ENCODE results near the gene EFHC1. TPM values are rescaled to one million over a fixed set of nuclear protein-coding genes. Genes with fewer than 3 reads are reported as not detected.

EFHC1 gene
- total RNA-seq, 1 donor from 2014 or later, result 33.8 TPM

DNA sequence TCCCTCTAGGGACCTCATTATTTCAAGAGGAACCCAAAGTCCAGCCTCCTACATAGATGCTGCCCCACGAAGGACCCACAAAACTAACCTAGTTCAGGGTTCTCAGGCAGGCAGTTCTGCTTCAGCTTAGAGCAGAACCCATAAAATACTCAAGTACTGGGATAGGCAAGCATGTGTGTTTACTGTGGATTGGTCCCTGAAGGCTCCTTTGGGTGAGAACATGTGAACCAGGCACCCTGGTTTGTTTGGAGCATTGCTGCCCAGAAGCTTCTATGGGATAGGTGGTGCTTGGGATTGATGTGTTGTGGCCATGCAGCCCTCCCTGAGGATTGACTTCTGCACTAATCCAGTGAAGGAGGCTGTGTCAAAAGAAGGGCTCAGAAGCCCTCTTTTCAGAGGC lies 14.9 kb upstream of the EFHC1 start:
- H3K27ac Mint-ChIP-seq (ENCODE audit: unreplicated experiment), result no peak overlapping the region
- no peaks in the 10 kb centered on the region for H3K27me3 Mint-ChIP-seq (ENCODE audit: unreplicated experiment)
- H3K36me3 Mint-ChIP-seq (ENCODE audit: unreplicated experiment), result peaks cover 14% of the 10 kb centered on the region
- no peaks in the 10 kb centered on the region for H3K9me3 Mint-ChIP-seq (ENCODE audit: unreplicated experiment)
- no peak overlapping the region for H3K4me3 Mint-ChIP-seq (ENCODE audit: unreplicated experiment)
- TF ChIP-seq, protein P1, sequence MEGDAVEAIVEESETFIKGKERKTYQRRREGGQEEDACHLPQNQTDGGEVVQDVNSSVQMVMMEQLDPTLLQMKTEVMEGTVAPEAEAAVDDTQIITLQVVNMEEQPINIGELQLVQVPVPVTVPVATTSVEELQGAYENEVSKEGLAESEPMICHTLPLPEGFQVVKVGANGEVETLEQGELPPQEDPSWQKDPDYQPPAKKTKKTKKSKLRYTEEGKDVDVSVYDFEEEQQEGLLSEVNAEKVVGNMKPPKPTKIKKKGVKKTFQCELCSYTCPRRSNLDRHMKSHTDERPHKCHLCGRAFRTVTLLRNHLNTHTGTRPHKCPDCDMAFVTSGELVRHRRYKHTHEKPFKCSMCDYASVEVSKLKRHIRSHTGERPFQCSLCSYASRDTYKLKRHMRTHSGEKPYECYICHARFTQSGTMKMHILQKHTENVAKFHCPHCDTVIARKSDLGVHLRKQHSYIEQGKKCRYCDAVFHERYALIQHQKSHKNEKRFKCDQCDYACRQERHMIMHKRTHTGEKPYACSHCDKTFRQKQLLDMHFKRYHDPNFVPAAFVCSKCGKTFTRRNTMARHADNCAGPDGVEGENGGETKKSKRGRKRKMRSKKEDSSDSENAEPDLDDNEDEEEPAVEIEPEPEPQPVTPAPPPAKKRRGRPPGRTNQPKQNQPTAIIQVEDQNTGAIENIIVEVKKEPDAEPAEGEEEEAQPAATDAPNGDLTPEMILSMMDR (IDR thresholded peaks at IDR 0.05), result no peak
- peaks cover 3% of the 10 kb centered on the region for H3K4me1 Mint-ChIP-seq (ENCODE audit: unreplicated experiment)
- no peak for DNase-seq (ENCODE audit: extremely low spot score, unreplicated experiment)

DNA sequence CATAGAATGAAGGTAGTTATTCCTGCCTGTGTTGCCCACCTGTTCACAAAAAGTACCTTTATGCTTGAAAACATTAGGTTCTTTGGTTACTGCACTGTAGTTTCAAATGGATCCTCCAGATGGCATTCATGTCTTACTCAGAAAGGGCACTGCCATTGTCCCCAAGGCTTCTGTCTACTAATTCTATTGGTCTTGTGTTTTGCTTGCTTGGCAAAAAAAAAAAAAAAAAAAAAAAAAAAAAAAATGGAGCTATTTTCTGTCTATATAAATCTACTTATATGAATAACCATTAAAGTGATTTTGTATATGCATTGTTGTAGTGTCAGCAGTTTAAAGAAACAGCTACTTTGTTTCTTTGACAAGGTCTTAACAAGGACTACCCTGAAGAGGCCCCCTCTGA lies 12.7 kb upstream of the EFHC1 start:
- Mint-ChIP-seq H3K4me3 (ENCODE audit: unreplicated experiment) (no peak overlapping the region), H3K36me3 (ENCODE audit: unreplicated experiment) (peaks cover 14% of the 10 kb centered on the region), H3K27ac (ENCODE audit: unreplicated experiment) (no peak overlapping the region), H3K4me1 (ENCODE audit: unreplicated experiment) (peaks cover 24% of the 10 kb centered on the region), H3K27me3 (ENCODE audit: unreplicated experiment) (no peaks in the 10 kb centered on the region), H3K9me3 (ENCODE audit: unreplicated experiment) (no peaks in the 10 kb centered on the region)
- no peak for DNase-seq (ENCODE audit: extremely low spot score, unreplicated experiment)
- TF ChIP-seq, protein P1 (IDR thresholded peaks at IDR 0.05), result peak; percentile 70

DNA sequence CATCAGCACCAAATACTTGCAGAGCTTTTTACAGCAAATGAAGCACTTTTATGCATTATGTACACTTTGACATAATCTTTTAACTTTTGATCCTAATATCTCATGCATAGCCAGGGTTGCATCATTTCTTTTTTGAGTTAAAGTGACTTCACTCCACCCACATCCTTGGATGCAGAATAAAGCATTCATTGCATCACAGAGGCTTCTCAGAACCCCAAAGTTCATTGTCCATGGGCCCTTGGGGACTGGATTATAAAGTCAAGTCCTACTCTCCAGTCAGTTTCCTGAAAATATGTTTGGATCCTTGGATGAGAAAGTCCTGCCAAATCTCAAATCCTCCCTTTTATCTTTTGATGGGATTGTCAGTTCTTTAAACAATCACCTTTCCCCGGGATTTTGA lies 10.6 kb upstream of the EFHC1 start:
- DNase-seq (ENCODE audit: extremely low spot score, unreplicated experiment), result no peak
- Mint-ChIP-seq H3K27ac (ENCODE audit: unreplicated experiment) (no peak overlapping the region), H3K36me3 (ENCODE audit: unreplicated experiment) (peaks cover 2% of the 10 kb centered on the region), H3K4me1 (ENCODE audit: unreplicated experiment) (peaks cover 27% of the 10 kb centered on the region), H3K4me3 (ENCODE audit: unreplicated experiment) (no peak overlapping the region), H3K9me3 (ENCODE audit: unreplicated experiment) (no peaks in the 10 kb centered on the region), H3K27me3 (ENCODE audit: unreplicated experiment) (no peaks in the 10 kb centered on the region)
- TF ChIP-seq, protein P1 (IDR thresholded peaks at IDR 0.05), result no peak

DNA sequence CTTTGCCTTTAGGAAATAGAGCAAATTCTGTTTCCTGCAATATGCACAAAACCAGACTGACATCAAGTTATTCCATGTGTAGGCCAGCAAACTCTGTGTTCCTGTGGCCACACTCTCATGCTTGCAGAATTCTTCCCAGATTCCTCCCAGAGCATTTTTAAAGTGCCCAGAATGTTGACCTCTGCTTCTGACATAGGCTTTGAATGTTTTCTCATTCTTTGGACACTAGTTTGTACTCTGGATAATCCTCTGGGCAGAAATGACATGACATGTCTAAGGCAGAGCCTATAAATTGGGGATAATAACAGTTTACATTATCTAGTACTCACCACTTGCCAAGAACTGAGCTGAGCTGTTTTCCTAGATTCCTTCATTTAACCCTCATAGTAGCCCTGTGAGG lies 9.2 kb upstream of the EFHC1 start:
- H3K36me3 Mint-ChIP-seq (ENCODE audit: unreplicated experiment), result no peaks in the 10 kb centered on the region
- H3K4me1 Mint-ChIP-seq (ENCODE audit: unreplicated experiment), result peaks cover 40% of the 10 kb centered on the region
- no peak for DNase-seq (ENCODE audit: extremely low spot score, unreplicated experiment)
- no peaks in the 10 kb centered on the region for H3K9me3 Mint-ChIP-seq (ENCODE audit: unreplicated experiment)
- TF ChIP-seq, protein P1 (IDR thresholded peaks at IDR 0.05), result no peak
- no peak overlapping the region for H3K4me3 Mint-ChIP-seq (ENCODE audit: unreplicated experiment)
- no peak overlapping the region for H3K27ac Mint-ChIP-seq (ENCODE audit: unreplicated experiment)
- no peaks in the 10 kb centered on the region for H3K27me3 Mint-ChIP-seq (ENCODE audit: unreplicated experiment)

DNA sequence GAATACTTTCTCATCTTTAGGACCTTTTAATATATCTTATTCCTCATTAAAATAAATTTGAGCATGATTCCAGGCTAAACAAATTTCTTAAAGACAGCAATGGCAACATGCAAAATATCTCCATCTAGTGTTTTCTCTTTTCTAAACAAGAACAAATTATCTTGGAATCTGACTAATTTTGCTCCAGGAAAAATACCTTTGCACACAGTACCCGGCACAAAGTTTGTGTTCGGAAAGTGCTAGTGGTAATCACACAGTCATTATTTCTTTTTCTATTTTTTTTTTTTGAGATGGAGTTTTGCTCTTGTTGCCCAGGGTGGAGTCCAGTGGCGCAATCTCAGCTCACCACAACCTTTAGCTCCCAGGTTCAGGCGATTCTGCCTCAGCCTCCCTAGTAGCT lies 8.2 kb upstream of the EFHC1 start:
- no peaks in the 10 kb centered on the region for H3K36me3 Mint-ChIP-seq (ENCODE audit: unreplicated experiment)
- H3K27ac Mint-ChIP-seq (ENCODE audit: unreplicated experiment), result no peak overlapping the region
- no peaks in the 10 kb centered on the region for H3K9me3 Mint-ChIP-seq (ENCODE audit: unreplicated experiment)
- no peak overlapping the region for H3K4me3 Mint-ChIP-seq (ENCODE audit: unreplicated experiment)
- H3K27me3 Mint-ChIP-seq (ENCODE audit: unreplicated experiment), result no peaks in the 10 kb centered on the region
- peaks cover 49% of the 10 kb centered on the region for H3K4me1 Mint-ChIP-seq (ENCODE audit: unreplicated experiment)
- no peak for DNase-seq (ENCODE audit: extremely low spot score, unreplicated experiment)
- TF ChIP-seq, protein P1 (IDR thresholded peaks at IDR 0.05), result no peak

All from osteocyte (in vitro differentiated cells).